ENCODE measurements around the gene TPSG1. TPM values are rescaled to one million over a fixed set of nuclear protein-coding genes. Genes with fewer than 3 reads are reported as not detected.
"Not testable (repeated sequence)": the region's sequence is repeated elsewhere in the genome, so short reads cannot be mapped to it uniquely, and the experiment has no call there.

TPSG1 gene
- total RNA-seq, 1 experiment from 2014 or later, result not detected

GRCh38 chr16:1271380-1271723, 46.3 kb upstream of the TPSG1 start (continued):
- TF ChIP-seq EGR1 (IDR thresholded peaks at IDR 0.05; ENCODE audit: low read depth), result no peak
- TF ChIP-seq POLR2AphosphoS5 (IDR thresholded peaks at IDR 0.05; ENCODE audit: low read depth, low read length), result no peak
- TF ChIP-seq POLR2A (IDR thresholded peaks at IDR 0.05; ENCODE audit: borderline replicate concordance, extremely low read depth, insufficient read depth, insufficient read length), result no peak

DNA sequence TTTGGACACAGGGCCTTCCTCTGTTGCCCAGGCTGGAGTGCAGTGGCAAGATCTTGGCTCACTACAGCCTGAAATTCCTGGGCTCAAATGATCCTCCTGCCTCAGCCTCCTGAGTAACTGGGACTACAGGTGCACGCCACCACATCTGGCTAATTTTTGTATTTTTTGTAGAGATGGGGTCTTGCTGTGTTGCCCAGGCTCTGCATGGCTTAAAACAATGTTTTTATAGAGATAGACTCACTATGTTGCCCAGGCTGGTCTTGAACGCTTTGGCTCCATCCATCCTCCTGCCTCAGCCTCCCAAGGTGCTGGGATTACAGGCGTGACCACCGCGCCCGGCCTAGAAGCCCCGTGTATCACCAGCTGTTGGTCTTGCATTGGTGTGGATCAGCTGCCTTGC, 44.4 kb upstream of the TPSG1 start:
- H3K79me2 ChIP-seq (ENCODE audit: insufficient read depth, low read length); H3K4me3 ChIP-seq (replicated peaks in 1 of 2; ENCODE audit: low read depth in 1 of 2, low read length in 2 of 2); H4K20me1 ChIP-seq (ENCODE audit: insufficient read depth); H3K4me1 ChIP-seq (ENCODE audit: control insufficient read depth in 1 of 2, insufficient read depth in 2 of 2, low read length in 2 of 2); H3K27me3 ChIP-seq (ENCODE audit: insufficient read depth, low read length); BruUV-seq (replicated peaks); H3K36me3 ChIP-seq (ENCODE audit: control insufficient read depth in 1 of 2, insufficient read depth in 2 of 2, low read length in 2 of 2); DNase-seq (ENCODE audit: low read depth, low spot score); H3K27ac ChIP-seq (ENCODE audit: low read depth, low read length); RAD21 ChIA-PET (ENCODE audit: low non-redundant PET in 1 of 2, low total read pairs in 2 of 2, uncharacterized antibody in 2 of 2, unreplicated experiment in 2 of 2); H2AFZ ChIP-seq (ENCODE audit: low read depth, low read length, poor library complexity, severe bottlenecking); H3K9me2 ChIP-seq (ENCODE audit: insufficient read depth); CTCF ChIA-PET; POLR2A ChIA-PET; H3K9me3 ChIP-seq (ENCODE audit: control insufficient read depth in 1 of 2, insufficient read depth in 1 of 2, low read depth in 1 of 2, low read length in 2 of 2); ATAC-seq; H3K9ac ChIP-seq (ENCODE audit: low read length); intact Hi-C loops (cut with micrococcal nuclease): not testable (repeated sequence)
- peak overlapping the region; percentile 37; the same call in 1 of the 2 replicates for H3K4me2 ChIP-seq (ENCODE audit: low read length)

DNA sequence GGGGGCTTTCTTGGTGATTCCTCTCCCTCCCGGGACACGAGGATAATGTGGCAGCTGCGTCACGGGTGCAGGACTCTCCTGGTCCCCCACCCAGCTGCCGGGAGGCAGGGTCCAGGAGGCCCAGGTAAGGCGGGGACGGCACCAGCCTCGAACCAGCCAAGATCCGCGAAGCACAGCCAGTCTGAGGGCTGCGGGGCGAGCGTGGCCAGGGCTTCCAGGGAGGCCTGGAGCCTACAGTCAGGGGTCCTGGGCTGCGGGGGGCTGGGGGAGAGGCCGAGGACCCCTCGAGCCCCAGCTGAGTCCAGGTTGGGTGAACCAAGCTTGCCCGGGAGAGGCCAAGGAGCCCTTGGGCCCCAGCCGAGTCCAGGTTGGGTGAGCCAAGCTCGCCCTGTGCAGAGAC, 40.8 kb upstream of the TPSG1 start:
- no TSS peak for BruUV-seq (replicated peaks)
- Histone ChIP-seq H3K4me1 (ENCODE audit: control insufficient read depth in 1 of 2, insufficient read depth in 2 of 2, low read length in 2 of 2) (peaks cover 4 to 5% of the 10 kb centered on the region in 2 experiments; a peak in 3 of 4 replicates), H3K27me3 (ENCODE audit: insufficient read depth, low read length) (no peaks in the 10 kb centered on the region), H2AFZ (ENCODE audit: low read depth, low read length, poor library complexity, severe bottlenecking) (no peak overlapping the region), H3K9ac (ENCODE audit: low read length) (no peak overlapping the region), H3K9me3 (ENCODE audit: control insufficient read depth in 1 of 2, insufficient read depth in 1 of 2, low read depth in 1 of 2, low read length in 2 of 2) (no peaks in the 10 kb centered on the region; a peak in 1 of 4 replicates), H4K20me1 (ENCODE audit: insufficient read depth) (no peaks in the 10 kb centered on the region), H3K27ac (ENCODE audit: low read depth, low read length) (no peak overlapping the region), H3K36me3 (ENCODE audit: control insufficient read depth in 1 of 2, insufficient read depth in 2 of 2, low read length in 2 of 2) (no peaks in the 10 kb centered on the region), H3K4me3 (replicated peaks in 1 of 2; ENCODE audit: low read depth in 1 of 2, low read length in 2 of 2) (no peak overlapping the region), H3K79me2 (ENCODE audit: insufficient read depth, low read length) (no peaks in the 10 kb centered on the region), H3K9me2 (ENCODE audit: insufficient read depth) (no peaks in the 10 kb centered on the region), H3K4me2 (ENCODE audit: low read length) (no peak overlapping the region)
- ChIA-PET RAD21 (ENCODE audit: low non-redundant PET in 1 of 2, low total read pairs in 2 of 2, uncharacterized antibody in 2 of 2, unreplicated experiment in 2 of 2) (no interaction called here), POLR2A (no interaction called here), CTCF (no interaction called here)
- intact Hi-C loops (cut with micrococcal nuclease), result no loop called here
- ATAC-seq, result no peak
- DNase-seq (ENCODE audit: low read depth, low spot score), result no peak
- TF ChIP-seq POLR2A (IDR thresholded peaks at IDR 0.05; ENCODE audit: borderline replicate concordance, extremely low read depth, insufficient read depth, insufficient read length) (no peak), ELF1 (IDR thresholded peaks at IDR 0.05; ENCODE audit: borderline replicate concordance, low read depth) (no peak), SP1 (IDR thresholded peaks at IDR 0.05; ENCODE audit: low read depth) (no peak), ZNF274 (IDR thresholded peaks at IDR 0.05; ENCODE audit: low read depth, low read length) (no peak), CBX3 (IDR thresholded peaks at IDR 0.05; ENCODE audit: low read depth) (no peak), ZFX (IDR thresholded peaks at IDR 0.05) (no peak), MAX (IDR thresholded peaks at IDR 0.05) (no peak), SIN3A (IDR thresholded peaks at IDR 0.05; ENCODE audit: low read depth) (no peak), POLR2AphosphoS5 (IDR thresholded peaks at IDR 0.05; ENCODE audit: low read depth, low read length) (no peak), CEBPB (IDR thresholded peaks at IDR 0.05; ENCODE audit: low read depth) (no peak), FOSL1 (IDR thresholded peaks at IDR 0.05; ENCODE audit: low read depth) (no peak), REST (IDR thresholded peaks at IDR 0.05; ENCODE audit: low read depth) (no peak), EZH2phosphoT487 (IDR thresholded peaks at IDR 0.05; ENCODE audit: borderline replicate concordance) (no peak), RAD21 (IDR thresholded peaks at IDR 0.05; ENCODE audit: low read depth) (no peak)
- TF ChIP-seq, protein P1, sequence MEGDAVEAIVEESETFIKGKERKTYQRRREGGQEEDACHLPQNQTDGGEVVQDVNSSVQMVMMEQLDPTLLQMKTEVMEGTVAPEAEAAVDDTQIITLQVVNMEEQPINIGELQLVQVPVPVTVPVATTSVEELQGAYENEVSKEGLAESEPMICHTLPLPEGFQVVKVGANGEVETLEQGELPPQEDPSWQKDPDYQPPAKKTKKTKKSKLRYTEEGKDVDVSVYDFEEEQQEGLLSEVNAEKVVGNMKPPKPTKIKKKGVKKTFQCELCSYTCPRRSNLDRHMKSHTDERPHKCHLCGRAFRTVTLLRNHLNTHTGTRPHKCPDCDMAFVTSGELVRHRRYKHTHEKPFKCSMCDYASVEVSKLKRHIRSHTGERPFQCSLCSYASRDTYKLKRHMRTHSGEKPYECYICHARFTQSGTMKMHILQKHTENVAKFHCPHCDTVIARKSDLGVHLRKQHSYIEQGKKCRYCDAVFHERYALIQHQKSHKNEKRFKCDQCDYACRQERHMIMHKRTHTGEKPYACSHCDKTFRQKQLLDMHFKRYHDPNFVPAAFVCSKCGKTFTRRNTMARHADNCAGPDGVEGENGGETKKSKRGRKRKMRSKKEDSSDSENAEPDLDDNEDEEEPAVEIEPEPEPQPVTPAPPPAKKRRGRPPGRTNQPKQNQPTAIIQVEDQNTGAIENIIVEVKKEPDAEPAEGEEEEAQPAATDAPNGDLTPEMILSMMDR (IDR thresholded peaks at IDR 0.05 in 2 of 3, conservative IDR thresholded peaks at IDR 0.05 in 1 of 3; ENCODE audit: borderline replicate concordance in 1 of 3, insufficient read depth in 1 of 3, low read depth in 2 of 3, low read length in 2 of 3), result no peak
